Measurements from ENCODE around the gene RABAC1. TPM values are rescaled to one million over a fixed set of nuclear protein-coding genes. Genes with fewer than 3 reads are reported as not detected.

Gene RABAC1
- total and polyA plus RNA-seq, 9 of the 15 experiments (the other 6 are each of a cell fraction or from before 2014, with no cell fraction given) = 2.4 to 28.1 (median 9.3) TPM

- TF ChIP-seq NR2C2 (CRISPR knock-in tag; IDR thresholded peaks at IDR 0.05) (no peak), NR2C2 (tag; IDR thresholded peaks at IDR 0.05) (peak; percentile 65), PCBP2 (IDR thresholded peaks at IDR 0.05; ENCODE audit: low read depth, low read length, poor library complexity, severe bottlenecking) (no peak), CREM (IDR thresholded peaks at IDR 0.05; ENCODE audit: low read depth) (peak; percentile 95), ZMIZ1 (IDR thresholded peaks at IDR 0.05; ENCODE audit: low read depth in 2 of 2, low read length in 2 of 2) (no peak), EP300 (IDR thresholded peaks at IDR 0.05; ENCODE audit: low read length) (peak; percentile 15; the same call in 1 of the 2 replicates), FOXM1 (IDR thresholded peaks at IDR 0.05; ENCODE audit: low read depth) (no peak; the same call in 1 of the 2 replicates), FOXM1 (CRISPR knock-in tag; IDR thresholded peaks at IDR 0.05; ENCODE audit: low read depth) (no peak), ZNF668 (CRISPR knock-in tag; IDR thresholded peaks at IDR 0.05) (no peak), CREB1 (IDR thresholded peaks at IDR 0.05) (peak; percentile 89), CREB1 (CRISPR knock-in tag; IDR thresholded peaks at IDR 0.05) (peak; percentile 90), HCFC1 (IDR thresholded peaks at IDR 0.05; ENCODE audit: low read depth, low read length) (peak; percentile 96), POLR2H (tag; IDR thresholded peaks at IDR 0.05; ENCODE audit: low read depth) (no peak), MCM2 (IDR thresholded peaks at IDR 0.05; ENCODE audit: low read depth) (no peak), RAD51 (IDR thresholded peaks at IDR 0.05; ENCODE audit: borderline replicate concordance, low read depth) (no peak), DPF2 (IDR thresholded peaks at IDR 0.05) (0 out of 2 replicates have a peak, but pooled peaks have one; percentile 22), OTX1 (CRISPR knock-in tag; IDR thresholded peaks at IDR 0.05) (no peak)
- TF ChIP-seq, protein P1, sequence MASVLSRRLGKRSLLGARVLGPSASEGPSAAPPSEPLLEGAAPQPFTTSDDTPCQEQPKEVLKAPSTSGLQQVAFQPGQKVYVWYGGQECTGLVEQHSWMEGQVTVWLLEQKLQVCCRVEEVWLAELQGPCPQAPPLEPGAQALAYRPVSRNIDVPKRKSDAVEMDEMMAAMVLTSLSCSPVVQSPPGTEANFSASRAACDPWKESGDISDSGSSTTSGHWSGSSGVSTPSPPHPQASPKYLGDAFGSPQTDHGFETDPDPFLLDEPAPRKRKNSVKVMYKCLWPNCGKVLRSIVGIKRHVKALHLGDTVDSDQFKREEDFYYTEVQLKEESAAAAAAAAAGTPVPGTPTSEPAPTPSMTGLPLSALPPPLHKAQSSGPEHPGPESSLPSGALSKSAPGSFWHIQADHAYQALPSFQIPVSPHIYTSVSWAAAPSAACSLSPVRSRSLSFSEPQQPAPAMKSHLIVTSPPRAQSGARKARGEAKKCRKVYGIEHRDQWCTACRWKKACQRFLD (CRISPR knock-in tag; IDR thresholded peaks at IDR 0.05) = peak; percentile 87; the same call in 1 of the 2 replicates
- TF ChIP-seq, protein P2, sequence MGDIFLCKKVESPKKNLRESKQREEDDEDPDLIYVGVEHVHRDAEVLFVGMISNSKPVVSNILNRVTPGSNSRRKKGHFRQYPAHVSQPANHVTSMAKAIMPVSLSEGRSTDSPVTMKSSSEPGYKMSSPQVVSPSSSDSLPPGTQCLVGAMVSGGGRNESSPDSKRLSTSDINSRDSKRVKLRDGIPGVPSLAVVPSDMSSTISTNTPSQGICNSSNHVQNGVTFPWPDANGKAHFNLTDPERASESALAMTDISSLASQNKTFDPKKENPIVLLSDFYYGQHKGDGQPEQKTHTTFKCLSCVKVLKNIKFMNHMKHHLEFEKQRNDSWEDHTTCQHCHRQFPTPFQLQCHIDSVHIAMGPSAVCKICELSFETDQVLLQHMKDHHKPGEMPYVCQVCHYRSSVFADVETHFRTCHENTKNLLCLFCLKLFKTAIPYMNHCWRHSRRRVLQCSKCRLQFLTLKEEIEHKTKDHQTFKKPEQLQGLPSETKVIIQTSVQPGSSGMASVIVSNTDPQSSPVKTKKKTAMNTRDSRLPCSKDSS (IDR thresholded peaks at IDR 0.05; ENCODE audit: low read depth, partially characterized antibody) = no peak
- TF ChIP-seq, protein P3, sequence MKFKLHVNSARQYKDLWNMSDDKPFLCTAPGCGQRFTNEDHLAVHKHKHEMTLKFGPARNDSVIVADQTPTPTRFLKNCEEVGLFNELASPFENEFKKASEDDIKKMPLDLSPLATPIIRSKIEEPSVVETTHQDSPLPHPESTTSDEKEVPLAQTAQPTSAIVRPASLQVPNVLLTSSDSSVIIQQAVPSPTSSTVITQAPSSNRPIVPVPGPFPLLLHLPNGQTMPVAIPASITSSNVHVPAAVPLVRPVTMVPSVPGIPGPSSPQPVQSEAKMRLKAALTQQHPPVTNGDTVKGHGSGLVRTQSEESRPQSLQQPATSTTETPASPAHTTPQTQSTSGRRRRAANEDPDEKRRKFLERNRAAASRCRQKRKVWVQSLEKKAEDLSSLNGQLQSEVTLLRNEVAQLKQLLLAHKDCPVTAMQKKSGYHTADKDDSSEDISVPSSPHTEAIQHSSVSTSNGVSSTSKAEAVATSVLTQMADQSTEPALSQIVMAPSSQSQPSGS (CRISPR knock-in tag; IDR thresholded peaks at IDR 0.05) = no peak
These were observed at the start of gene RABAC1 (continued) for GRCh38 chr19:41959056-41960053.
